ENCODE data around the gene ATXN7. TPM values are rescaled to one million over a fixed set of nuclear protein-coding genes. Genes with fewer than 3 reads are reported as not detected.
A peak's percentile ranks its signal among the peaks of the same experiment; 100 is the strongest.

ATXN7 gene, protein sequence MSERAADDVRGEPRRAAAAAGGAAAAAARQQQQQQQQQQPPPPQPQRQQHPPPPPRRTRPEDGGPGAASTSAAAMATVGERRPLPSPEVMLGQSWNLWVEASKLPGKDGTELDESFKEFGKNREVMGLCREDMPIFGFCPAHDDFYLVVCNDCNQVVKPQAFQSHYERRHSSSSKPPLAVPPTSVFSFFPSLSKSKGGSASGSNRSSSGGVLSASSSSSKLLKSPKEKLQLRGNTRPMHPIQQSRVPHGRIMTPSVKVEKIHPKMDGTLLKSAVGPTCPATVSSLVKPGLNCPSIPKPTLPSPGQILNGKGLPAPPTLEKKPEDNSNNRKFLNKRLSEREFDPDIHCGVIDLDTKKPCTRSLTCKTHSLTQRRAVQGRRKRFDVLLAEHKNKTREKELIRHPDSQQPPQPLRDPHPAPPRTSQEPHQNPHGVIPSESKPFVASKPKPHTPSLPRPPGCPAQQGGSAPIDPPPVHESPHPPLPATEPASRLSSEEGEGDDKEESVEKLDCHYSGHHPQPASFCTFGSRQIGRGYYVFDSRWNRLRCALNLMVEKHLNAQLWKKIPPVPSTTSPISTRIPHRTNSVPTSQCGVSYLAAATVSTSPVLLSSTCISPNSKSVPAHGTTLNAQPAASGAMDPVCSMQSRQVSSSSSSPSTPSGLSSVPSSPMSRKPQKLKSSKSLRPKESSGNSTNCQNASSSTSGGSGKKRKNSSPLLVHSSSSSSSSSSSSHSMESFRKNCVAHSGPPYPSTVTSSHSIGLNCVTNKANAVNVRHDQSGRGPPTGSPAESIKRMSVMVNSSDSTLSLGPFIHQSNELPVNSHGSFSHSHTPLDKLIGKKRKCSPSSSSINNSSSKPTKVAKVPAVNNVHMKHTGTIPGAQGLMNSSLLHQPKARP
- total RNA-seq = 27.0 TPM

- DNase-seq = no peak
Measured at GRCh38 chr3:63863150-63864007, at the start of gene ATXN7, which contains the start of gene THOC7. ATXN7 (plus strand) TSS chr3:63863867; CDS start chr3:63912599, 48,732 bp downstream. THOC7 (minus strand) TSS chr3:63863805; CDS start chr3:63863790, 15 bp downstream.

- DNase-seq = no peak
Measured at GRCh38 chr3:63814237-63814636, 49.4 kb upstream of the ATXN7 start.

DNA sequence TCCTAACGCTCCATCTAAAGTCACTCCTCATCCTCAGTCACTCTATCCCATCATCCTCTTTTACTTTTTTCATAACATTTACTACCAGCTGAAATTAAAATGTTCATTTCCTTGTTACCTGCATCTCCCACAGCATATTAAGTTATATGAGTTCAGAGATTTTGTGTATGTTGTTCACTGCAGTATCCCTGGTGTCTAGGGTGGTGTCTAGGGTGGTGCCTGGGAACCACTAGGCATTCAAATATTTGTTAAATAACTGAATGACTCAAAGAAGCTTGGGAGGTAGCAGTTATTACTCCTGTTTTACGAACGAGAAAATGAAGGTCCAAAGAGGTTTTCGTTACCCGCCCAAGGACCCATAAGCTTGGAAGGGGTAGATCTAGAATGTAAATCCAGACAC lies 46.4 kb upstream of the ATXN7 start:
- DNase-seq = no peak

DNA sequence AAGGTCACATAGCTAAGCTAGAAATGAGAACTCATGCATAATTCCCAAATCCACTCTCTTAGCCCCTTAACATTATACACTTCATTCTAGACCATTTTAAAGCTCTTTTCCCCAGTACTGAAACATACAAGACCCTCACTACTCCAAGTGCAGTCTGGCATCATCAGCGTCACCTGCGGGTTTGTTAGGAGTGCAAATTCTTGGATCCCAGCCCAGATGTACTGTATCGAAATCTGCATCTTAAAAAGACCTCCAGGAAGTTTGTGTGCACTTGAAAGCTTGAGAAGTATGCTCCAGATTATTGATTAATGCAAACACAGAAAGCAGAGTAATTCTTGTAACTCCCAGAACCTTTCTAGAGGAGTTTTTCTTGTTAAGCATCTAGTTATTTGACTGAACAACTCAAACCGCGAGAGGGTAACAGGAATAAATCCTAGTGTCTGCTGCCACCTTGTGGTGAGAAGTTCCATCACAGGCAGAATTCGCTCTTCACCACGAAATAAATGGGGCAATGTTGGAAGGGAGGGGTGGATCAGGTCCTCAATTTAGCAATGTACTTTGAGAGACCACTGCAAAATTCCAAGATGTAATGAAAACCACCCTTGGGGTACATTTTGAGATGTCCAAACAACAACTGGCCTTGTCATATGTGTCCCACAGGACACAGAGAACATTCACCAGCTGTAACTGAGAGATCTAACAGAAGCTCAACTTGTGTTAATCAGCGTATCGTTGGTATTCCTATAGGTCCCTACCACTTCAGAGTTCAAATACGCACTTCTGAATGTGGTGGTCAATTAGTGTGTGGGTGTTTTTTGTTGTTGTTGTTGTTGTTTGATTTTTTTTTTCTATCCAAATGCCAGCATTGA lies 45.2 kb upstream of the ATXN7 start:
- DNase-seq = peak; percentile 59

- DNase-seq = no peak
Measured at GRCh38 chr3:63819151-63819398, 44.6 kb upstream of the ATXN7 start, which contains the start of gene C3orf49. C3orf49 (plus strand) TSS chr3:63819299; CDS start chr3:63819472, 173 bp downstream.

GRCh38 chr3:63824309-63824708 lies 39.4 kb upstream of the ATXN7 start:
- no peak for DNase-seq

DNA sequence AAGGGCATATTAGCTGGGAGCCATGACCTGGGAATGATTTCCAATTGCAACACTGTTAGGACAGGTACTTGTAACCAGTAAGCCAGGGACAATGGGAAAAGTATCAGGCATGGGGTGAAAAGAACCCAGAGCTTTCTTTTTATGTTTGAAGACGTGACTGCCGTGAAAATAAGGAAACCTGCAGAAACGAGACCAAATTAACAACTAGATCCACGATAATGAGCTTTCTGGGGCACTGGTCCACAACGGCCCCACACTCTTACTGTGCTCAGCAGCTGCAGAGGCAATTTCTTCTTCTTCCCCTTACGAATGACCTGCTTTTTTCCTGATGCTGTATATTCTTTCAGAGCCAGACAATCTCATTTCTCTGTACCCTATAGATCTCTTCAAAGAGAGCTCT lies 33.1 kb upstream of the ATXN7 start:
- no peak for DNase-seq

DNA sequence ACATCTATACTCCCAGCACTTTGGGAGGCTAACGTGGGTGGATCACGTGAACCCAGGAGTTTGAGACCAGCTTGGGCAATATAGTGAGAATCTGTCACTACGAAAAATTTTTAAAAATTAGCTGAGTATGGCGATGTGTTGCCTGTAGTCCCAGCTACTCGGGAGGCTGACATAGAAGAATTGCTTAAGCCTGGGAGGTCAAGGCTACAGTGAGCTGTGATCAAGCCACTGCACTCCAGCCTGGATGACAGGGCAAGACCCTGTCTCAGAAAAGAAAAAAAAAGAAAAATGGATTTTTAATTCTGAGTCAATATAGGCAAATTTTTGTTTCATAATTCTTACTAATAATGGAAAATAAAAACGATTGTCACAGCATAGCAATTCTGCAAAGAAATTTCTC lies 31.3 kb upstream of the ATXN7 start:
- DNase-seq = no peak

DNA sequence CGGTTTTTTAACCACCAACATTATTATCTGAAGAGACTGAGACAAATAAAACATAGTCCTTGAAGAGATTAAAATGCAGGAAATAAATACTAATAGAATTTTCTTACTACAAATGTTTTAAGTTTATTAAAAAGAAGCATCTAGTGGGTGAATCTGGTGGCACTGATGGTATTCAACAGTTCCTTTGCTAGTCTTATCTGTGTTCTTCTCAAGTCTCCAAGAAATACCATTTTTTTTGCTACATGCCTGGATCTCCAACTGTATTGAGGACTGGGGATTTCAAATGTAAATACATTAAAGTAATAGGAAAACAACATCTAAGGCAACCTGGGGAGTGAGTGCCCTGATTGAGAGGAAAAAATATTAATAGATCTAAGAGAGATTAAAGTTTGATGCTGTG lies 22.0 kb upstream of the ATXN7 start:
- no peak for DNase-seq

GRCh38 chr3:63842127-63842526 lies 21.5 kb upstream of the ATXN7 start:
- DNase-seq = no peak

DNA sequence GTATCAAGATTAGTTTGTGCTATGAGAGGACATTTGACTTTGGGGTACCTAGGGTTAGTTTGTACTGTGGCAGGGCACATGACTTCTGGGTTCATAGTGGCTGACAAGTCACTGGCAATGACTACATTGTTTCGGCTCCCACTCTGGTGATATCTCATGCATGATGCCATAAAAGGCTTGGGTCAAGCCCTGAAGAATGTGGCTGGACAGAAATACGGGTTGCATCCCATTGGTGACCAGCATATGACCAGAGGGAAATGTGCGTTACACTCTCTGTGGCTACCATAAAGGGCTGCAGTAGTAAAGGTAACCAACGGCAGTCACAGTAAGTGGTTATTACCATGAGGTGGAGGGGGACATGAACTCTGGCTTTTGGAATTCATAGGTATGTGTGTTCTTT lies 18.5 kb upstream of the ATXN7 start:
- DNase-seq = no peak

DNA sequence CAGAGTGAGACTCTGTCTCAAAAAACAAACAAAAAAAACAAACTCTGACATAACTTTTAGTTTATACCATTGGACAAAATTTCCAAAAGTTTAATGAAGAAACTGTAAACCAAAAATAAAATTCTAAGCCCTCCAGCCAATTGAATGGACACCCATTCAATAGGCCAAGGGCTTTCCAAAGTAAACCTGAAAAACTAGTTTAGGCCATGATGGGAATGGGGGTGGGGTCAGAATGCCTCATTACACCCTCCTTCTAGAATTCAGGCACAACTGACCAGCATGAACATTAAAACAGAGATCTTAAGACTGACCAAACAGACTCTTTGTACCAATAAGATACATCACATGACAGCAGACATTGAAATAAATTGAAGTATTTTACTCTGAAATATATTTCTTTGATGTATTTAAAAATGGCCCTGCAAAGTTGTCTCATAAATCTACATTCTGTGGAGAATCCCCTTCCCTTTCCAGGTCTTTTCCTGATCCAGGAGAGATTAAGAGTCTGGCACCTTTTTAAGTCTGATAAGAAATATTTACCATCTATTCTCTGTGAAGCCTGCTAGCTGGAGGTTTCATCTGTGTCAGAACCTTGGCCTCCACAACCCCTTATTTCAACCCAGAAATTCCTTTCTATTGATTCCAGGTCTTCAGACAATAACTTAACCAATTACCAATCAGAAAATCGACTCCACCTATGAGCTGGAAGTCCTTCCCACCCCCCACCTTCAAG lies 15.8 kb upstream of the ATXN7 start:
- DNase-seq = no peak

DNA sequence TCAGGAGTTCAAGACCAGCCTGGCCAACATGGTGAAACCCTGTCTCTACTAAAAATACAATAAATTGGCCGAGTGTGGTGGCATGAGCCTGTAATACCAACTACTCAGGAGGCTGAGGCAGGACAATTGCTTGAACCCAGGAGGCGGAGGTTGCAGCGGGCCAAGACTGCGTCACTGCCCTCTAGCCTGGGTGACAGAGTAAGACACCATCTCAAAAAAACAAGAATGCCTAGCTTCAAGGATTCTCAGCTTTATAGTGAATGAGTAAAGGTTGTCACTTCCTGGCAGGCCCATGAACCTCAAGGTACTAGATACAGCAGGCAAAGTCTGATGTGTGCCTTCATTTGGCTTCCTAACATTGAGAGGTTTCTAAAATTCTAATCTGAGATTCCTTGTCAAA lies 14.5 kb upstream of the ATXN7 start:
- DNase-seq = no peak

GRCh38 chr3:63851287-63851686 lies 12.4 kb upstream of the ATXN7 start:
- DNase-seq = no peak

- DNase-seq = no peak
Measured at GRCh38 chr3:63853106-63853505, 10.6 kb upstream of the ATXN7 start.

DNA sequence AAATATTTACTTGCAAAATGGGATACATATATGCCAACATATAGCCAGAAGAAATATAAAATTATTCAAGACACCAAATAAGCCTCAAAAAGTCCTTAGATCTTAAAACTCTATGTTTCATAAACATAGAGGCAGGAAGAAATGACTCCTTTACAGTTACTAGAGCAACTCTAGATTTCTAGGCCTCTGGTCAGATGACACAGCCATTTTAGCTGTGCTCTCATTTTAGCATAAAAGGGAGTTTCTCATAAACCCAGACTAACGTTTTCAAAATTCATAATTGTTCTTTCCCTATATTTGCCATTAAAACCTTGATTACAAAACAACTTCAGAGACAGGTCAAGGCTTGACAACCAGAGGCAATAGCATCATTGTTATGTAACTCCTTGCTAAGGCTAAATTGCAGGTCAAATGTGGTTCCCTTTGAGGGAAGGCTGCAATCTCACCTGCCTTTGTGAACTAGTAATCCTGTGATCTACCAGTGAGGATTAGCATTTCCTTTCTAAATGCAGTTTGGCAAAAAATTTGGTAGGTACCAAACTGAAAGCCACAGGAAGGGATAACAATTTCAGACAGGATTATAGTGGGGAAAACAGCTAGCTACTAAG lies 8.2 kb upstream of the ATXN7 start:
- DNase-seq = no peak

- no peak for DNase-seq
Measured at GRCh38 chr3:63857311-63857710, 6.4 kb upstream of the ATXN7 start.

DNA sequence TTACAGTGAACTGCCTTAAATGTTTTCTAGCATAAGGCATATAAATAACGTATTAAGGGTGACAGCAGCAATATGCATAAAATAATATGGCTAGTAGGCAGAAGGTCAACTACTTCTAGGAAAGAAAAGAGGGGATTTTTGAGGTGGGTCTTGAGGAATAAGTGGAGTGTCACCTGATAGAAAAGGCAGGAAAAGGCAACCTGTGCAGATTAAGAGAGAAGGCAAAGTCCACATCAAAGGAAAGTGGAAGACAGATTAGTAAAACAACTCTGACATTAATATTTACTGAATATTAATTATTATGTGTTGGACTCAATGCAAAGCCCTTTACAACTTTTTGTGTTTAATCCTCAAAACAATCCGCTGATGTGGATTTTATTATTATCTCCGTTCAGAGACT lies 2.9 kb upstream of the ATXN7 start:
- DNase-seq = no peak

DNA sequence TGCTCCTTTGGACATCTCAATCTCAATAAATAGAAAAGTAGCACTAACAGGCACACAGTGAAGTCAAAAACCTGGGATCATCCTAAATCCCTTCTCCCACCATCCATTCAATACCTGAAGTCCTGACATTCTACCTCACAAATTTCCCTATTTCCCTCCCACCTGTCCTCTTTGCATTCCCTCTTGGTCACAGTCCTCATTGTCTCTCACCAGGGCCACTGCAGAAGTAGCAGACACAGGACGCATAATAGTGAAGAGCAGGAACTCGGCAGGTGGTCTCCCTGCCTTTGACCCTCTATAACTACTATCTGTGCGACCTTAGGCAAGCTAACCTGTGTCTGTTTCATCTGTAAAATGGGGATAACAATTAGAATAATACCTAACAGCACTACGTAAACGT lies 2.4 kb upstream of the ATXN7 start:
- DNase-seq = no peak

DNA sequence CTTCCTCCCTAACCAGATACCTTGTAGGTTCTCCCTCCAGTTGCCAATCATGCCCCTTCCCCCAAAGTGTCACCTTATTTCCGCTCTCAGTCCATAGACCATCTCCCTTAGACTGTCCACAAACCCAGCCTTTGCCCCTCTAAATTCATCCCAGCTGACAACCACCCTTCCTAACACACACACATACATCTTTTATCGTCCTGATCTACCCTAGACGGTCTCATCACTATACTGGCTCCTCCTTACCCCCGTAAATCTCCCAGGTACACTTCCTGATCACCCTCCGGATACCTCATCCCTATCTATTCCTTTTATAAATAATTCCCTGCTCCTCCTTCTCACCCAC lies 890 bp upstream of the ATXN7 start:
- DNase-seq = no peak

All from skin of body (tissue), 2 donors.